Sigmoid colon (tissue), 4 donors: ENCODE data around the gene ANOS1.

Source experiments
- CTCF ChIP-seq, 4 experiments: fragments of 450-650 bp in 3 of 4; fragments of 200-600 bp in 1 of 4; IDR thresholded peaks; one replicate each; pipeline ENCODE4 v1.5.1; 2016 to 2019; ENCODE audit warnings: antibody characterized with exemption in 4 of 4, mild to moderate bottlenecking in 3 of 4, moderate library complexity in 2 of 4
- POLR2A ChIP-seq, 2 donors: fragments of 450-650 bp; IDR thresholded peaks; one replicate each; pipeline ENCODE4 v1.6.1; 2016; ENCODE audit warnings: antibody characterized with exemption in 2 of 2, mild to moderate bottlenecking in 2 of 2, moderate library complexity in 2 of 2
- POLR2AphosphoS5 ChIP-seq, 4 donors: sonication (generic); formaldehyde crosslinking; IDR thresholded peaks; one replicate each; pipeline ENCODE4 v1.6.1; 2017; ENCODE audit warnings: antibody characterized with exemption in 4 of 4

GRCh38 chrX:8760021-8760420 lies 28.1 kb upstream of the ANOS1 start:
- TF ChIP-seq CTCF (IDR thresholded peaks at IDR 0.05) (no peak), POLR2AphosphoS5 (IDR thresholded peaks at IDR 0.05) (no peak), POLR2A (IDR thresholded peaks at IDR 0.05) (no peak)
